ENCODE data around the gene LAMA5. TPM values are rescaled to one million over a fixed set of nuclear protein-coding genes. Genes with fewer than 3 reads are reported as not detected.

Gene LAMA5
- total RNA-seq, 2 experiments from 2014 or later = 0.16 to 0.78 TPM

DNA sequence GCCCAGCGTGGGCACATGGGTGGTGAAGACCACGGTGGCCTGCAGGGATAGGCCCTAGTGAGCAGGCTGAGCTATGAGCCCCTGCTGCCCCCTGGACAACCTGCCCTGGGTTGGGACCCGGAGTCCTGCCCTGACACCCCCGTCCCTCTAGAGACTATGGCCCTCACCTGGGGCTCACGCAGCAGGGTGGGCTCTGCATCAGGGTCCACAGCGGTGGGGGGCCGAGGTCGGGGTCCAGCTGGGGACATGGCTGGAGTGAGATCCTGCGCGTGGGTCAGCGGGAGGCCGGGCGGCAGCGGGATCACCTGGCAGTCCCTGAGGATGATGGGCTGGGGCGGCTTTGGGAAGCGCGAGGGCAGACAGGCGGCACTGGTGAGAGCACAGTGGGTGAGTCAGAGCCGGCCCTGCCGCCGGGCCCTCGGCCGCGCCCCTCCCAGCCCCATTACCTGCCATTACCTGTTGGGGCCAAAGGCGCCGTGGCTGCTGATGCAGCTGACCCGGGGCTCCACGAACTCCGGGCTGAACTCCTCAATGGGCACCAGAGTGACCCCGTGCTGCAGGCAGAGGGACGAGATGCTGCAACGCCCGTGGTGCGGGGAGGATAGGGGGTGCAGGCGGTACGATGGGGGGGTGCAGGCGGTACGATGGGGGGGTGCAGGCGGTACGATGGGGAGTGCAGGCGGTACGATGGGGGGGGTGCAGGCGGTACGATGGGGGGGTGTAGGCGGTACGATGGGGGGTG is 36.4 kb downstream of the LAMA5 start:
- DNase-seq = no peak
- Histone ChIP-seq H3K9me3 (ENCODE audit: control insufficient read depth in 1 of 2, insufficient read depth in 1 of 2, low read length in 2 of 2) (peaks cover 0 to 4% of the 10 kb centered on the region in 2 experiments), H3K27ac (ENCODE audit: low read depth in 1 of 2, low read length in 2 of 2) (no peak overlapping the region), H3K4me1 (ENCODE audit: insufficient read depth, low read length) (no peaks in the 10 kb centered on the region), H3K36me3 (ENCODE audit: insufficient read depth, low read length) (no peaks in the 10 kb centered on the region), H3K27me3 (ENCODE audit: control insufficient read depth in 1 of 2, insufficient read depth in 2 of 2, low read length in 2 of 2) (no peaks in the 10 kb centered on the region), H3K4me3 (ENCODE audit: low read length) (no peak overlapping the region)
- TF ChIP-seq, protein P1, sequence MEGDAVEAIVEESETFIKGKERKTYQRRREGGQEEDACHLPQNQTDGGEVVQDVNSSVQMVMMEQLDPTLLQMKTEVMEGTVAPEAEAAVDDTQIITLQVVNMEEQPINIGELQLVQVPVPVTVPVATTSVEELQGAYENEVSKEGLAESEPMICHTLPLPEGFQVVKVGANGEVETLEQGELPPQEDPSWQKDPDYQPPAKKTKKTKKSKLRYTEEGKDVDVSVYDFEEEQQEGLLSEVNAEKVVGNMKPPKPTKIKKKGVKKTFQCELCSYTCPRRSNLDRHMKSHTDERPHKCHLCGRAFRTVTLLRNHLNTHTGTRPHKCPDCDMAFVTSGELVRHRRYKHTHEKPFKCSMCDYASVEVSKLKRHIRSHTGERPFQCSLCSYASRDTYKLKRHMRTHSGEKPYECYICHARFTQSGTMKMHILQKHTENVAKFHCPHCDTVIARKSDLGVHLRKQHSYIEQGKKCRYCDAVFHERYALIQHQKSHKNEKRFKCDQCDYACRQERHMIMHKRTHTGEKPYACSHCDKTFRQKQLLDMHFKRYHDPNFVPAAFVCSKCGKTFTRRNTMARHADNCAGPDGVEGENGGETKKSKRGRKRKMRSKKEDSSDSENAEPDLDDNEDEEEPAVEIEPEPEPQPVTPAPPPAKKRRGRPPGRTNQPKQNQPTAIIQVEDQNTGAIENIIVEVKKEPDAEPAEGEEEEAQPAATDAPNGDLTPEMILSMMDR (IDR thresholded peaks at IDR 0.05) = no peak
- Mint-ChIP-seq H3K4me3 (no peak overlapping the region), H3K36me3 (ENCODE audit: low read depth) (no peaks in the 10 kb centered on the region), H3K4me1 (ENCODE audit: low read depth) (no peaks in the 10 kb centered on the region), H3K27me3 (peaks cover 3% of the 10 kb centered on the region), H3K27ac (no peak overlapping the region), H3K9me3 (no peaks in the 10 kb centered on the region)
- no peak for ATAC-seq (ENCODE audit: poor library complexity)
- ChIA-PET CTCF (no interaction called here), POLR2A (no interaction called here)
- intact Hi-C loops (cut with DNase I, micrococcal nuclease) = no loop called here

DNA sequence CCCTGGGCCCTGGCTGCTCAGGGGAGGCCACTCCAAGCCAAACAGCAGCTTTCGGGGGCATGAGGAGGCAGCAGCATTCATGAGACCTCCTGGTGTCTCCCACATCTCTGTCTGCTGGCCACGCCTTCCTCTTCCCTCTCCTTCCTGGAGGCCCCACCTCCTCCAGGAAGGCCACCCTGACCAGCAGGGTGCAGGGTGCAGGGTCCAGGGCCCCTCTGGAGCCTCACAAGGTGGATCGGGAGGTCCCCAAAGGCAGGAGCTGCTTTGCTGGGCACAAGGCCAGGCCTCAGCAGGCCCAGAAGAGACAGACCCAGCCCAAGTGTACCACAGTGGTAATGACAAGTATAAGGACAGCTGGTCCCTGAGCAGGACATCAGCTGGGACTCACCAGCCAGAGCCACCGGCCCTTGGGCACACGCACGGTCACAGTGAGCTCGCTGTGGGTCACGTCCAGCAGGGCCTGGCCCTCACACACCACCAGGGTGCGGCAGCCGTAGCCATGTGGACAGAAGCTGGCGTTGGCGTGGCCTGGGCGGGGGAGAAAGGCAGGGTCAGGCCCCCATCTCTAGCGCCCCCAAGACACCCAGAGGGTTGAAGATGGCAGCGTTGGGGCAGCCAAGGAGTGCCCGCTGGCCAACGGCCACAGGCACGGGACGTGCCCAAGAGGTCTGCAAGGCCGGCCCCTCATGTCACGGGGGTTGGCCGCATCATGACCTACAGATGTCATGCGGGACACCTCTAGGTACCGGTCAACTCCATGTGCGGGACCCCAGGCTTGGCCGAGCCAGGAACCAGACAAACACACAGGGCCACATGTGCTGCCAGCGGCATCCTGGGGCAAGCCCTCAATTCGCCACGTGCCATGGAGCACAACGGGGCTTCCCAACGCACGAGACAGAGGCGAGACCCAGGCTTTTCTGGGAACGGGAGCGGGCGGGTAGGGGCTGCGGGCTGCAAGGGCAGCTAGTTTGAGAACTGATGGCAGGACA is 37.4 kb downstream of the LAMA5 start:
- TF ChIP-seq, protein P1 (IDR thresholded peaks at IDR 0.05) = no peak
- ChIA-PET CTCF (no interaction called here), POLR2A (no interaction called here)
- Mint-ChIP-seq H3K9me3 (no peaks in the 10 kb centered on the region), H3K27me3 (no peaks in the 10 kb centered on the region), H3K4me1 (ENCODE audit: low read depth) (no peaks in the 10 kb centered on the region), H3K36me3 (ENCODE audit: low read depth) (no peaks in the 10 kb centered on the region), H3K4me3 (no peak overlapping the region), H3K27ac (no peak overlapping the region)
- Histone ChIP-seq H3K27ac (ENCODE audit: low read depth in 1 of 2, low read length in 2 of 2) (no peak overlapping the region), H3K36me3 (ENCODE audit: insufficient read depth, low read length) (no peaks in the 10 kb centered on the region), H3K4me1 (ENCODE audit: insufficient read depth, low read length) (no peaks in the 10 kb centered on the region), H3K27me3 (ENCODE audit: control insufficient read depth in 1 of 2, insufficient read depth in 2 of 2, low read length in 2 of 2) (no peaks in the 10 kb centered on the region), H3K4me3 (ENCODE audit: low read length) (no peak overlapping the region), H3K9me3 (ENCODE audit: control insufficient read depth in 1 of 2, insufficient read depth in 1 of 2, low read length in 2 of 2) (peaks cover 0 to 11% of the 10 kb centered on the region in 2 experiments)
- ATAC-seq (ENCODE audit: poor library complexity) = no peak
- no peak for DNase-seq
- intact Hi-C loops (cut with DNase I, micrococcal nuclease) = no loop called here

DNA sequence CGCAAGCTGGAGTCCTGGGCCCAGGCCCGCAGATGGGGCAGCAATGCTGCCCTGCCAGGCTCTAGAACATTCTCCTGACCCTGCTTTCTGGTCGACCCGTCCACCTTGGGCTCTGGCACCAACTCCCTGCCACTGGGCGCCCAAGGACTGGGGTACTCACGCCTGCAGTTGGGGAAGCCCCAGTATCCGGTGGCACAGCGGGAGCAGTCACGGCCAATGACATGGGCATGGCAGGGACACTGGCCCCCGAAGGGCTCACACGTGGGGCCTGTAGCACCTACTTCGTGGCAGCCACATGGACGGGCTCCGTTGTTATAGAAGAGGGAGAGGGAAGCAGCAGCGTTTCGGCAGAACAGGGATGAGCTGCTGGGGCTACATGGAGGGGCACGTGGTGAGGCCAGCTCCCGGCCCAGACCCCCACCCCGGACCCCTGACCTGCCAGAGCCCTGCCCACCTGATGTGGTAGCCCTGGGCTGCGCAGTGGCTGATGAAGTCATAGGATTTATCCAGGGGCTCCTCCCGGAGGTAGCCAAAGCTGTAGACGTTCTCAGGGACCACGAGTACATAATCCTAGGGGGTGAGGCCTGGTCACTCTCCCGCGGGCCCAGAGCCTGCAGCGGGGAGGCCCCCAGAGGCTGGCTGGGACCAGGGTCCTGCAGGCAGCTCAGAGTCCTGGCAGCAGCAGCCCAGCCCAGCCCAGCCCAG is 38.3 kb downstream of the LAMA5 start:
- H3K4me3 Mint-ChIP-seq = no peak overlapping the region
- H3K9me3 Mint-ChIP-seq = no peaks in the 10 kb centered on the region
- no peak for DNase-seq

More for the DNA sequence above, 38.3 kb downstream of the LAMA5 start:
- H3K4me1 ChIP-seq (ENCODE audit: insufficient read depth, low read length) = no peaks in the 10 kb centered on the region
- H3K4me3 ChIP-seq (ENCODE audit: low read length) = no peak overlapping the region
- H3K36me3 Mint-ChIP-seq (ENCODE audit: low read depth) = no peaks in the 10 kb centered on the region
- H3K4me1 Mint-ChIP-seq (ENCODE audit: low read depth) = no peaks in the 10 kb centered on the region
- no peaks in the 10 kb centered on the region for H3K36me3 ChIP-seq (ENCODE audit: insufficient read depth, low read length)
- ATAC-seq (ENCODE audit: poor library complexity) = no peak
- TF ChIP-seq, protein P1 (IDR thresholded peaks at IDR 0.05) = no peak
- intact Hi-C loops (cut with DNase I, micrococcal nuclease) = no loop called here
- H3K27me3 Mint-ChIP-seq = no peaks in the 10 kb centered on the region
- ChIA-PET POLR2A (no interaction called here), CTCF (no interaction called here)
- peaks cover 0 to 11% of the 10 kb centered on the region in 2 experiments for H3K9me3 ChIP-seq (ENCODE audit: control insufficient read depth in 1 of 2, insufficient read depth in 1 of 2, low read length in 2 of 2)
- no peaks in the 10 kb centered on the region for H3K27me3 ChIP-seq (ENCODE audit: control insufficient read depth in 1 of 2, insufficient read depth in 2 of 2, low read length in 2 of 2)
- no peak overlapping the region for H3K27ac ChIP-seq (ENCODE audit: low read depth in 1 of 2, low read length in 2 of 2)
- no peak overlapping the region for H3K27ac Mint-ChIP-seq
